ENCODE data around the gene SPA17.

- TF ChIP-seq CTCF (IDR thresholded peaks at IDR 0.05; ENCODE audit: low read depth, low read length) (no peak), MAX (IDR thresholded peaks at IDR 0.05; ENCODE audit: low read depth, low read length) (no peak)
Observed at GRCh38 chr11:124722176-124722575, 48.5 kb downstream of the SPA17 start.
